ENCODE measurements around the gene TRABD2B. TPM values are rescaled to one million over a fixed set of nuclear protein-coding genes. Genes with fewer than 3 reads are reported as not detected.

Gene TRABD2B
- under 0.01 TPM in 1 of 2 replicates, not detected in the other for total RNA-seq

DNA sequence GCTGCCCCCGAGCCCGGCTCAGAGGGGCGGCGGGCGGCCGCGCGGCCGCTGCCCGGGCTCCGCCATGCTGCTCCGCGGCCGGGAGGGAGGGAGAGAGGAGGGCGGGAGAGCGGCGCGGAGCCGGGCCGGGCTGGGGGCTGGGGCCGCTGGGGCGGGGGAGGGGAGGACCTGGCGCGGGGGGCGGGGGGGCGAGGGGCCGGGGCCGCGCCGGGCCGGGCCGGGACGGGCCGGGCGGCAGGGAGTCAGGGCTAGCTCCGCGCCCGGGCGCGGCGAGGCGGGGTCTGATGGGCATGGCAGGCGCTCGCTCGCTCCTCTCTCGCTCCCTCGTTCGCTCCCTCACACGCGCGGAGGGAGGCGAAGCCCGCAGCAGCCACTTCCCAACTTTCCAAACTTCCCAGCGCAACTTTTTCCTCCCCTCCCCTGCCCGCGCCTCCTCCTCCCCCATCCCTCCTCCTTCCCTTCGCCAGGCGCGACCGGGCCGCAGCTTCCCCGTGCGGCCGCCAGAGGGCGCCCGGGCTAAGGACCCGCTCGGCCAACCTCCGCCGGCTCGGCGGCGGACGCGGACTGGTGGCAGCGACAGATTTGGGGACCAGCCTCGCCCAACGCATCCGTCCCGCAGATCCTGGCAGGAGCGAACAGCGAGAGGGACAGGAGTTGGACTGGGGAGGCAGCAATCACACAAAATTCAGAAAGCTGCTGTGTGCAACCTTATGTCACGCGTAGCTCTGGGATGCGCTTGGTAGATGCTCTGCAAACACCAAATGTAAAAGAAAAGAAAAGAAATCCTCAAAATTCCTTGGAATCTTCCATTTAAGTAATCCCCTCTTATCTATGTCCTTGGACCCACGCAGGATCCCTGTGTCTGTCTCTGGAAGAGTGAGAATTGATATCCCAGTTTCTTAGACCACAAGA, at the start of gene TRABD2B:
Gene TRABD2B, minus strand, starts transcription at position 97 of the 912 bp plus-strand sequence.

Other genes with a start within 250 kb of the TRABD2B start
- not detected in 2 replicates for gene SLC5A9, start 225.3 kb upstream of the TRABD2B start, total RNA-seq

Measured in bladder microvascular endothelial cell (primary cell).